ENCODE data around the gene VARS1. TPM values are rescaled to one million over a fixed set of nuclear protein-coding genes. Genes with fewer than 3 reads are reported as not detected.

The VARS1 gene
- total RNA-seq, 1 experiment from 2014 or later = 89.8 TPM

DNA sequence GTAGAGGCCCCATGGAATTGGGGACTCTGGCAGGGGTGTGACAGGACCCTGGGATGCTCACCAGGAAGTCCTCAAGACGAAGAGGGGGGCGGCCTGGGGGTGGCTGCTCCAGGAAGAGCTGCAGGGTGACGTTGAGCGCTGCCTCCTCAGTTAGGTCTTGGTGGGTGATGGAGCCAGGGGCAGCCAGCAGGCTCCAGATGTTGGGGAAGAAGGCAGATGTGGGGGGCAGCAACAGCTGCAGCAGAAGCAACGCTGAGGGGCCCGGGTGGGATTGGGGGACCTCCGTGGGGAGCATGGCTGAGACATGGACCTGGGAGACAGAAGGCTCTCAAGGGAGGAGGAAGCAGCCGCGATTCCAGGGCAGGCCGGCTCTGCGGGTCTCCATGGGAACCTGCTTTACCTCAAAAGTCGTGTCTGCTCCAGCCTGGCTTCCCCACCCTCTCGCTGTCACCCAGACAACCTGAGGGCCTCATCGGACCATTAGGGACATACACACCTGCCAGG is 19.0 kb downstream of the VARS1 start:
- ChIA-PET POLR2A (ENCODE audit: unreplicated experiment) (no interaction called here), CTCF (interaction anchor here (0.6 kb wide), 1 partner anchor 12 kb away, joined by 4 read pairs; no protein-coding TSS in a partner anchor)
- ATAC-seq = peak; percentile 20
- H3K9me3 ChIP-seq (ENCODE audit: low read length) = no peaks in the 10 kb centered on the region
- peaks cover 3% of the 10 kb centered on the region for H3F3A ChIP-seq (ENCODE audit: low read length, unreplicated experiment)
- BruUV-seq (replicated peaks) = no TSS peak
- peaks cover 29% of the 10 kb centered on the region for H3K4me1 ChIP-seq (ENCODE audit: insufficient read depth, low read length)
- no peak for TF ChIP-seq EZH2phosphoT487 (IDR thresholded peaks at IDR 0.05; ENCODE audit: borderline replicate concordance, low read length)
- TF ChIP-seq, protein P1, sequence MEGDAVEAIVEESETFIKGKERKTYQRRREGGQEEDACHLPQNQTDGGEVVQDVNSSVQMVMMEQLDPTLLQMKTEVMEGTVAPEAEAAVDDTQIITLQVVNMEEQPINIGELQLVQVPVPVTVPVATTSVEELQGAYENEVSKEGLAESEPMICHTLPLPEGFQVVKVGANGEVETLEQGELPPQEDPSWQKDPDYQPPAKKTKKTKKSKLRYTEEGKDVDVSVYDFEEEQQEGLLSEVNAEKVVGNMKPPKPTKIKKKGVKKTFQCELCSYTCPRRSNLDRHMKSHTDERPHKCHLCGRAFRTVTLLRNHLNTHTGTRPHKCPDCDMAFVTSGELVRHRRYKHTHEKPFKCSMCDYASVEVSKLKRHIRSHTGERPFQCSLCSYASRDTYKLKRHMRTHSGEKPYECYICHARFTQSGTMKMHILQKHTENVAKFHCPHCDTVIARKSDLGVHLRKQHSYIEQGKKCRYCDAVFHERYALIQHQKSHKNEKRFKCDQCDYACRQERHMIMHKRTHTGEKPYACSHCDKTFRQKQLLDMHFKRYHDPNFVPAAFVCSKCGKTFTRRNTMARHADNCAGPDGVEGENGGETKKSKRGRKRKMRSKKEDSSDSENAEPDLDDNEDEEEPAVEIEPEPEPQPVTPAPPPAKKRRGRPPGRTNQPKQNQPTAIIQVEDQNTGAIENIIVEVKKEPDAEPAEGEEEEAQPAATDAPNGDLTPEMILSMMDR (conservative IDR thresholded peaks at IDR 0.05; ENCODE audit: low read depth, low read length) = no peak
- no peak for TF ChIP-seq EZH2 (IDR thresholded peaks at IDR 0.05; ENCODE audit: low read length, unreplicated experiment)
- no peaks in the 10 kb centered on the region for H3K79me2 ChIP-seq (ENCODE audit: low read length)
- H3K27me3 ChIP-seq (ENCODE audit: low read length) = no peaks in the 10 kb centered on the region
- peaks cover 30% of the 10 kb centered on the region; the same call in 1 of the 2 replicates for H3K36me3 ChIP-seq (ENCODE audit: low read depth, low read length)
- peak overlapping the region; percentile 43 for H3K4me3 ChIP-seq (ENCODE audit: low read length)
- peak overlapping the region; percentile 79 for H3K4me2 ChIP-seq (ENCODE audit: low read length)
- peak; percentile 20 for DNase-seq
- peak overlapping the region; percentile 50 for H3K9ac ChIP-seq (ENCODE audit: low read length)
- H3K9me2 ChIP-seq (replicated peaks; ENCODE audit: low read length) = no peaks in the 10 kb centered on the region
- H3K27ac ChIP-seq (ENCODE audit: low read length) = peak overlapping the region; percentile 69
- H4K20me1 ChIP-seq (ENCODE audit: low read length) = no peaks in the 10 kb centered on the region
- intact Hi-C loops (cut with micrococcal nuclease) = no loop called here
- no peak overlapping the region for H2AFZ ChIP-seq (ENCODE audit: low read length)

- ATAC-seq = no peak
- no peak overlapping the region for H3K9ac ChIP-seq (ENCODE audit: low read length)
- POLR2A ChIA-PET (ENCODE audit: unreplicated experiment) = no interaction called here
Measured at GRCh38 chr6:31775633-31776484, 19.7 kb downstream of the VARS1 start.

More at GRCh38 chr6:31775633-31776484, 19.7 kb downstream of the VARS1 start:
- peak overlapping the region; percentile 69 for H3K27ac ChIP-seq (ENCODE audit: low read length)
- CTCF ChIA-PET = interaction anchor here (0.9 kb wide), 1 partner anchor 51 kb away, joined by 3 read pairs; no protein-coding TSS in a partner anchor
- TF ChIP-seq EZH2 (IDR thresholded peaks at IDR 0.05; ENCODE audit: low read length, unreplicated experiment) = no peak
- no peak for TF ChIP-seq EZH2phosphoT487 (IDR thresholded peaks at IDR 0.05; ENCODE audit: borderline replicate concordance, low read length)
- TF ChIP-seq, protein P1 (conservative IDR thresholded peaks at IDR 0.05; ENCODE audit: low read depth, low read length) = no peak
- H3K4me3 ChIP-seq (ENCODE audit: low read length) = no peak overlapping the region
- intact Hi-C loops (cut with micrococcal nuclease) = no loop called here
- H3K27me3 ChIP-seq (ENCODE audit: low read length) = no peaks in the 10 kb centered on the region
- no peaks in the 10 kb centered on the region for H3K9me3 ChIP-seq (ENCODE audit: low read length)
- H4K20me1 ChIP-seq (ENCODE audit: low read length) = no peaks in the 10 kb centered on the region
- H3K36me3 ChIP-seq (ENCODE audit: low read depth, low read length) = peaks cover 24% of the 10 kb centered on the region; the same call in 1 of the 2 replicates
- peak overlapping the region; percentile 79 for H3K4me2 ChIP-seq (ENCODE audit: low read length)
- peaks cover 29% of the 10 kb centered on the region for H3K4me1 ChIP-seq (ENCODE audit: insufficient read depth, low read length)
- no TSS peak for BruUV-seq (replicated peaks)
- no peak overlapping the region for H2AFZ ChIP-seq (ENCODE audit: low read length)
- peaks cover 3% of the 10 kb centered on the region for H3F3A ChIP-seq (ENCODE audit: low read length, unreplicated experiment)
- no peak for DNase-seq
- no peaks in the 10 kb centered on the region for H3K79me2 ChIP-seq (ENCODE audit: low read length)
- H3K9me2 ChIP-seq (replicated peaks; ENCODE audit: low read length) = no peaks in the 10 kb centered on the region

Data from PC-3 (cell line).